HTR-8/SVneo (cell line): ENCODE results near the gene POC1A.
"Not testable (repeated sequence)": the region's sequence is repeated elsewhere in the genome, so short reads cannot be mapped to it uniquely, and the experiment has no call there.

ENCODE experiments used
- DNase-seq: peaks from one replicate; pipeline ENCODE4 v3.0.0; 2011; ENCODE audit warnings: low spot score, mixed read lengths; ENCODE audit not compliant: insufficient read length
- FAIRE-seq: peaks from 2 replicates; lab custom pipeline; 2011; peaks lifted over from hg19 to GRCh38; lab: Jason Lieb, UNC

POC1A gene

DNA sequence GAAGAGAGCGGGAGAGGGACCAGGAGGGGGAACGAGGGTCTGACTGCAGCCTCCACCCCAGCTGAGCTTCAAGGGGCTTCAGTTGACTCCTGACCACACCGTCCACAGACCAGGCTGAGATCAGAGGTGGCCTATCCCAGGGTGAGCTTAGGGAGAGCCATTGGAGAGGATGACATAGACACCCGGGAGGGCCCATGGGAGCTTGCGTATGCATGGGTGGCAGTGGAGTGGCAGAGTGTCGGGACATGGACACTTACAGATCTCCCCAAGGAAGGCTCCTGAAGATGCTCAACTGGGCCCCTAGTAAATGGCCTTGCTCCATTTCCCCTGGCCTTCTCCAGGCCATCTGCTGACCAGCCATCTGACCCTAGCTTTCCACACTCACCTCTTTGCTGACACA, 31.1 kb upstream of the POC1A start:
- FAIRE-seq (no peak), DNase-seq (no peak)

DNA sequence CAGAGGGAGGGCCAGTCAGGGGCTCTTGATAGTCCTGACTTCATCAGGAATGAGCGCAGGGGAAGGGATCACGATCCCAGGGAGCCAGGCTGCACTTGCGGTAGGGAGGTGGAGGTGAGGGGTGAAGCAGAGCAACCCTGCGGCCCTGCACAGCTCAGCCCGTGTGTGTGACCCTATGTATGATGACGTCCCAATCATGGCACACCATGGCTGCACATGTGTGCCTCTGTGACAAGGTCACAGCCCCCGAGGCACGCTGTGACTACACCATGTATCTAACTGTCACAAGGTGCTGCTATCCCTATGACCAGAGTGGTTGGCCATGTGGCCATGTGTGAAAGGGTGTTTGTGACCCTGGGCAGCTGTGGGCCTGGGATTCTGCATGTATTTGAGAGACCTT, 30.5 kb upstream of the POC1A start:
- peak; percentile 28 for FAIRE-seq
- no peak for DNase-seq

DNA sequence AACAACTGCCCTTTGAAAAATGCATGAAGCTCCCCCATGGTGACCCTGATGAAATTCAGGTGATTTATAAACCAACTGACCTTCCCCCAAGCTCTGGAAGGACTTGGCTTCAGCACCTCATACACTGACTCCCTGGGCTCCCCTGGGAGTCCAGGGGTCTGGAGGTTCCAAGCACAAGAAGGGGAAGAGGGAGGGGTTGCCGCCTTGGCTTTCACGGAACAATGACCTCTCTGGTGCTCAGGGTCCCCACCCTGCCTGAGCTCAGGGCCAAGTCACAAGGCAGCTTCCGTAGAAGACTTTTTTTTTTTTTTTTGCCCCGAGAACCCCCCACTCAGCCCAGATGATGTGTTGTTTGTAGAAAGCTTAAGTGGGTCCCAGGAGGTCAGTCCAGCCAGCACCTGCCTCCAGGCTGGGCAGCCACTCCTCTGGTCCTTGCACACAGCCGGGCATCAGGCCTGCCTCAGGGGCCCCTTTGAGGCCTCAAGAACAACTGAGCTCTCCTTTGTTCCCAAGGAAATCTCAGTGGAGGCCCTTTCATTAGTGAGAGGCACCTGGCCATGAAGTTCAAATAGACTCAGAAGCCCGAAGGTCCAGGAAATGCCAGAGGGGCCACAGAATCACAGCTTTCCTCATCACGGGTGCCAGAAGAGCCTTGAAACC, 29.7 kb upstream of the POC1A start:
- FAIRE-seq, result no peak
- DNase-seq, result no peak

DNA sequence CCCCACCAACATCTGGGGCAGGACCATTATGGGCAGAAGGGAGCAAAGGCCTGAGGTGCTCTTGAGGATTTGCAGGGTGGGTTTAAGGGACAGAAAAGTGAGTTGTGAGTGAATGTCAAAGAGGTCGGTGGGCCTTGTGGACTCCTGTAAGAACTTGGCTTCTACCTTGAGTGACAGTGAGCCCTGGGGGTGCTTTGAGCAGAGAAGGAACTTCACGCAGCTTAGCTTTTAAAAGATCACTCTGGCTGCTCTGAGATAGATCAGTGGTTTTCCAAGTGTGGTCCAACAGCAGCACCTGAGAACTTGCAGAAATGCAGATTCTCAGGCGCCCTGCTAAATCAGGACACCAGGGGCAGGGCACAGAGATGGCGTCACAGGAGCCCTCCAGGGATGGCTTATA, 28.5 kb upstream of the POC1A start:
- FAIRE-seq (no peak), DNase-seq (no peak)

DNA sequence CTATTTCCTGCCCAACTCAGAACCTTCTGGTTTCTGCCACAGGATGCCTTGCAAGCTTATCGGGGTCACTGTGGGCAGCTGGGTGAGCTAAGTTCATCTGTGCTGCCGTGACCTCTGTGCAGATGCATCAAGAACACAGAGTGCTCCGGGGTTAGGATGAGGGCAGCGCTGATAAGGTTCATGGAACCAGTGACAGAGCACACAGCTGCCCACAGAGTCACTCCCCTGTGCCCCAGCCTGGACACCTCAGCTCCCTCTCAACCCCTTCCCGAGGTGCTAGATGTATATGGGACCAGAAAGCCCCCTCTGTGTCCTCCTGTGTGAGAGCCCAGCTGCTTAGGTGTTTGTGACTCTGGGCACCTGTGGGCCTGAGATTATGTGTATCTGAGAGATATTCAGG, 28.0 kb upstream of the POC1A start:
- FAIRE-seq (no peak), DNase-seq (no peak)

DNA sequence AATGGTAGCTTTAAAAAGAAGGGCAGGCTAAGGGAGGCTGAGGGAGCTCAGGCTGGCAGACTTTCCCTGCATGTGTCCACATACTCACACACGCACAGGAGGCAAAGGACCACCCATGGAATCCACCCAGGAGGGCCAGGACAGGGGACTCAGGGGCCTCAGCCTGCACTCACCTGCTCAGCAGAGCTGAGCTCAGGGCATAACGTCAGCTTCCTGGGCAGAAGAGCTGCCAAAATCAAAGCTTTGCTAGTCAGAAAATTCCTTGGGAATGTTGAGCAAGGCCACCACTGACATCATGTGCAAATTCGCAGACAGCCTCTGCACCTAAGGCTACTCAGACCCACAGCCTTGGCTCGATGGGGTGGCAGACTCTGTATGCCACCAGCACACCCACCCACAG, 27.3 kb upstream of the POC1A start:
- DNase-seq (no peak), FAIRE-seq (no peak)

DNA sequence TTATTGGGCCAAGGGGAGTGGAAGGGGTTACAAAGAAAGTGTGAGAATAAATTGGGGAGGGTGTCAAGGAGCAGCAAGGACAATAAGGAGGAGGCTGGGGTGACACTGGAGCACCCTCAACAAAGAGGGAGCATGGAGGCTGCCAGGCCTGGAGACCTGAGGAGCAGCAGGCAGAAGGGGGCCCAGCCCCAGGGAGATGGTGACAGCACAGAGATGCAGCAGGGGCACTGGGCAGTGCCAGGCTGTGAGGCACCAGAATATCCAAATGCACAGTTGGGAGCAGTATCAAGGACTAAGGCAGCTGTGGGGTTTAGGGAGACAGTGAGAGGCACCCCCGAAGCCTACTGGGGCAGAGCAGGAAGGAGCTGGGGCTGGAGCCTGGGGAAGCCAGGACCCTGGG, 24.3 kb upstream of the POC1A start:
- FAIRE-seq (no peak), DNase-seq (no peak)

DNA sequence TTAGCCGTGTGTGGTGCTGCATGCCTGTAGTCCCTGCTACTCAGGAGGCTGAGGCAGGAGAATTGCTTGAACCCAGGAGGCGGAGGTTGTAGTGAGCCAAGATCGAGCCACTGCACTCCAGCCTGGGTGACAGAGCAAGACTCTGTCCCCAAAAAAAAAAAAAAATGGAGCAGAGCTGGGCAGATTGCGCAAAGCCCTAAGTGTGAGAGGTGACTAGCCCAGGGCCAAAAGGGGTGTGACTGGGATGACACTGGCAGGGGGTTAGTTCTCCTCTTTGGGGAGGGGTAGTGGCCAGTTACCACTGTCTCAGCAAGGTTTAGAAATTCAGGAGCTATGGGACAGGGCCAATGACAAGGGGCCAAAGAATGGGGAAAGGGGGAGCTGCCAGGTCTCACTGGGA, 23.9 kb upstream of the POC1A start:
- not testable (repeated sequence) for FAIRE-seq, DNase-seq

DNA sequence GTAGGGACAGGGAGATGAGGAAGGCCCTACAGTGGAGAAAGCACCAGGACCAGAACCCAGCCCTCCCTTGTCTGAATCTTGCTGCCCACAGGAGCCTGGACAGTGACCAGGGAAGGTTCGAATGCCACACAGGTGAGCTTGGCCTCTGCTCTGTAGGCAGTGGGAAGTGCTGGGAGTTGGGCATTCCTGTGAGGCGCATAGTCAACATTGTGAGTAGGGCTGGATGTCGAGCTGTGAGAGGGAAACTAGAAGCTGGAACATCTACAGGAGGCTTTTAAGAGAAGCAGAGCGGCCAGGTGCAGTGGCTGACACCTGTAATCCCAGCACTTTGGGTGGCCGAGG, 23.4 kb upstream of the POC1A start:
- DNase-seq (no peak), FAIRE-seq (no peak)

DNA sequence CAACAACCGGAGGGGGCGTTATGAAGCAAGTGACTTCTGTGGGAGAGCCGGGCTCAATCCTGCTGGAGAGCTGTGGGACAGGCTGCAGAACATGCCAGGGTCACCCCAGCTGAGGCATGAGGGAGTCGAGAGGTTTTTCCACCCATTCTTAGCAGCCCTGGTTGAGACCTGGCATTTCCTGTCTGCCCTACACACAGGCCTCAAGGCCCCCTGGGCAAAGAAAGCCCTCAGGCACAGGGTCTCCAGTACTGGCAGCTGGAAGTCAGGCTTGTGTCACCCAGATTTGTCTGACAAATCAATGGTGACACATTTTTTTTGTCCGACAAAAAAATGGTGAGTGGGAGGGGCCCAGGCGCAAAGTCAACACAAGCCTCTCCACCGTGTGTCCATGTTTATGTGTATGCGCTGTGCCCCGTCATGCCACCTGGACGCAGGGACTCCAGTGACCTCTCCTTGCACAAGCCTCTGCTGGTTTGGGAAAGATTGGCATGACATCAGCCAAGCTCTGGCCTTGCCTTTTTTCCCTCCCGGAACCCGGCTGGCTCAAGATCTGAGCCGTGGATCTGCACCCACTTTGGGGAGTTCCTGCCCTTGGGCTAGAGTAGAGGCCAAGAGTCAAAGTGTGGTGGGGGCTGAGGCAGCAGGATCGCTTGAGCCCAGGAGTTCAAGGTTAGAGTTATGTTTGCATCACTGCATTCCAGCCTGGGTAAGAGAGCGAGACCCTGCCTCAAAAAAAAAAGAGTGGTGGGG, 22.9 kb upstream of the POC1A start:
- no peak for FAIRE-seq

DNA sequence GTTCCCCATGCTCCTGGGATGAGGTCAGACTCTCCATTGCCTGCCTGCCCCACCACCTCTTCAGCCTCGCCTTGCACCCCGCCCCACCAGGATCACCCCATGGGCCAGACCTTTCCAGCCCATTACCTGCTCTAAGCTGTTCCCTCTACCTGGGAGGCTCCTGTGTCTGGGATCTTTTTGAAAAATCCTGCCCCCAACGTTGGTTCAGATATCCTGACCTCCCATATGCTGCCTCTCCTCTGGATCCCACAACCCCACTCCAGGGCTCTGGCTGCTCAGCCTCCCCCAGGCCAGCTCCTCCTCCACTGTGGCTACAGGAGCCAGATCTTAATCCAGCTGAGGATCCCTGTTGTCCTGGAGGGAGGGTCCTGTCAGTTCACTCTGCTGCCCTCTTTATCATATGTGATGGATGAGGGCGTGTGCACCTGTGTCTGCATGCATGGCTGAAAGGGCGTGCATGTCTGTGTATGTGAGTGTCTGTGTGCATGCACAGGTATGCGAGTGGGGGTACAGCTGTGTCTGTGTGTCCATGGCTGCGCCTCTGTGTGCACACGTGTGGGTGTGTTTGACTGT, 22.0 kb upstream of the POC1A start:
- no peak for DNase-seq
- peak; percentile 57 for FAIRE-seq

More for the DNA sequence above, 22.9 kb upstream of the POC1A start:
- no peak for DNase-seq

DNA sequence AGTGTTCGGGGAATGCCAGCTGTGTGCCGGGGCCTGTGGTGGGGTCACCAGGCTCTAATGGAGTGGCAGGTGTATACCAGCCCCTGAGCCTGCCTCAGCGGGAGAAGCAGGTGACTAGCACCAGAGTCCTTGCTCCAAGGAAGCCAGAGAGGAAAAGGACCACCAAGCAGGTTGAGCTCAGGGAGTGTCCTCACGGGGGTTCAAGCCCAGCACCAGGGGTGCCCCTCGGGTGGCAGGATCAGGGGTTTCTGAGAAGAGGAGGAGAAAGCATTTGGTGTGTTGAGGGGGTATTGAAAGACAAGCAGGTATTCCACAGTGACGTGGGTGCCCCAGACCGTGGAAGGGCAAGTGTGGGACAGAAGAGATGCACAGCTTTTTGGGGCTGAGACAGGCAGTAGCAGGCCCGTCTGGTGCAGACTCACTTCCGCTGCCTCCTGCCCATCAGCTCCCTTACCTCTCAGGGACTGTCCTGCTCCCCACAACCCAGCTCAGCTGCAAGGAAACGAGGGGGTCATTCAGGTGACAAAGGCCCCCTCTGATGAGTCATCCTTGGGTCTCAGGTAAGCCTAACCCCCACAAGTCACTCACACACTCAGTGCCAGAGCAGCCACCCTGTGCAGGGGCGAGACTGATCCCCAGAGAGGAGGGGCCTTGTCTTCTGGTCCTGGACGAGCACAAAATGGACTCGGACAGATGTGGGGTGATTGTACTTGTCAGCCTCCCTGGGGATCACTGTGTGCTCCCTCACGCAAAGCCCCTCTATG, 21.4 kb upstream of the POC1A start:
- DNase-seq, result no peak
- FAIRE-seq, result no peak

DNA sequence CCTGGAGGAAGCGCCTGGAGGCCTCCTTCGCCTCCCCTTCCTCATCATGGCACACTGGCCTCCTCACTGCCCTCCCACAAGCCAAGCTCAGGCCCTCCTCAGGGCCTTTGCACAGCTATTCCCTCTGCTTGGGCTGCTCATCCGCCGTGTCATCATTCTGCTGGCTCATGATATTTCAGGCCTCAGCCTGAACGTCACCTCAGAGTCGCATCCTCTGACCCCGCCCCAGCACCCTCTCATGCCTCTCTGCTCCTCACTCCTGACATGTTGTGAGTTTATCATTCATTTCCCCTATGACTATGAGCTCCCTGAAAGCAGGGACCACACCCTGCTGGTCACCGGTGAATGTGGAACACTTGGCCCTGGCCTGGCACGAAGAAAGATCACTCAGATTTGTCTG, 20.7 kb upstream of the POC1A start:
- no peak for FAIRE-seq
- no peak for DNase-seq

DNA sequence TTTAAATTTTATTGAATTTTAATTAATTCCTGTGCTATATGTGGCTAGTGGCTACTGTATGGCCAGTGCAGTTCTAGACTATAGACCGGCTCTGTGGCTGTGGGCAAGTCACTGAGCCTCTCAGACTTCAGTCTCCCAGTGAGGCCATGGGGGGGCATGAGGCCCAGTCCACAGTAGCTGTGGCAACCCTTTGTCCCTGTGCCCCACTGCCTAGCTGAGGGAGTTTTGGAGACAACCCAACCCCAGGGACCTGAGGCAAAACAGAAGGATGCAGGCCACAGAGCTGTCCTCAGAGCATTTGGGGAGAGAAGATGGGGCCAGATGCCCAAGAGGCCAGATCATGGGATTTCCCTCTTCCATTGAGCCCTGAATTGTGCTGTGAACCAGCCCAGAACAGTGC, 18.9 kb upstream of the POC1A start:
- FAIRE-seq (no peak), DNase-seq (no peak)

DNA sequence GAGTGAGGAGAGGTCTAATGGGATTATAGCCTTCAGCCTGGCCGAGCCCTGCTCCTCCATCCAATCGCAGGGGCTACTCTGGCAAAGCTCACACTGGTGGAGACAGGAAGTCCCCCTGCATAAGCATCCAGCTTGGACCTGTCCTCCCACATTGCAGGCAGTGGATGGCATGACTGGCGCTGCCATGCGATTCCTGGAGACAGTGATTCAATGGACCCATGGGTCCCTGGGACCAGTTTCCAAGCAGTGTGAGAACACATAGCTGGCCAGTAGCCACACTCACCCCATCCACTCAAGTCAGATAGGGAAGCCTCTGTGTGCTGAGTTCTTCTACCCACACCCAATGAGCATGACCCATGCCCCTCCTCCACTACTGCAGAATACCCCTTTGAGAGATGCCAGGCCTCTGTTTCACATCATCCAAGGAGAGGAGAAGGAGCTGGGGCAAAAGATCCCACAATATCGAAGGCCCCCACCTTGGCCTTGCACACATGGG, 18.1 kb upstream of the POC1A start:
- FAIRE-seq (peak; percentile 49), DNase-seq (no peak)

DNA sequence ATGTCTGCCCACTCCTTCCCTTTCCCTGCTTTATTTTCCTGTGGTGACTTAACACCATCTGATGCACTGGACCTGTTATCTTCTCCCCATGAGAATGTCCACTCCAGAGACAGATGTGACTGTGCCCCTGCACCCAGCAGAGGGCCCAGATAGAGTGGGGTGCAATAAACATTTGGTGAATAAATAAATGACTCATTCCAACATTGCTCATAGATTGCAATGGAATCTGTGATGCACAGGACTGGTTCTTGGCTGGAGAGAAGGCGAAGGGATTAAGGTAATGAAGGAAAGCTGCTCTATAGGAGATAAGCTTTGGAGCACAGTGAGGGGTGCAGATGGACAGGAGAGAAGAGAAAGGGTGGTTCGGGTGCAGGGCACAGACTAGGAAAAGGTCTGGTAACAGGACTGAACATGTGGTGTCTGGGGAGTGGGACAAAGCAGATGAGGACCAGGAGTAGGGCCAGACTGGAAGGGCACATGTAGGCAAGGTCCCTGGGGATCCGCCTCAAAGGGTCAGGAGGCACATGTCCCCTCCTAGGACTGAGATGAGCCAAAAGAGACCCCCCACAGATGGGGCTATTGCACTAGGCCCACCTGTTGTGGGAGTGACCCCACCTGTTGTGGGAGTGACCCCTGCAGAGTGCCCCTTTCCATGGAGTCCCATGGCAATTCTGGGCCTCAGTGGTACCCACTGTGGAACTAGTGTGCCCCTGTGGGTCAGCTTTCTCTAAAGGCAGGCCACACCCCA, 17.5 kb upstream of the POC1A start:
- DNase-seq, result peak; percentile 39
- FAIRE-seq, result peak; percentile 78

DNA sequence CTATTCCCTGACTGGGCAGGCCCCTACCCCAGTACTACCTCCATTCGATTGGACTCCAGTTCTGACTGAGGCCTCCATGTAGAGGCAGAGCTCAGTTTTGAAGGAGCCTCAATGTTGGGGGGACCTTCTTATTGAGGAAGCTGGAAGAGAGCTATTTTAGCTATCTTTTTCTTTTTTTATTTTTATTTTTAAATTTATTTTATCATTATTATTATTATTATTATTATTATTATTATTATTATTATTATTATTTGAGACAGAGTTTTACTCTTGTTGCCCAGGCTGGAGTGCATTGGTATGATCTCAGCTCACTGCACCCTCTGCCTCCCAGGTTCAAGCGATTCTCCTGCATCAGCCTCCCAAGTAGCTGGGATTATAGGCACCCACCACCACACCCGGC, 16.0 kb upstream of the POC1A start:
- DNase-seq, FAIRE-seq: not testable (repeated sequence)

DNA sequence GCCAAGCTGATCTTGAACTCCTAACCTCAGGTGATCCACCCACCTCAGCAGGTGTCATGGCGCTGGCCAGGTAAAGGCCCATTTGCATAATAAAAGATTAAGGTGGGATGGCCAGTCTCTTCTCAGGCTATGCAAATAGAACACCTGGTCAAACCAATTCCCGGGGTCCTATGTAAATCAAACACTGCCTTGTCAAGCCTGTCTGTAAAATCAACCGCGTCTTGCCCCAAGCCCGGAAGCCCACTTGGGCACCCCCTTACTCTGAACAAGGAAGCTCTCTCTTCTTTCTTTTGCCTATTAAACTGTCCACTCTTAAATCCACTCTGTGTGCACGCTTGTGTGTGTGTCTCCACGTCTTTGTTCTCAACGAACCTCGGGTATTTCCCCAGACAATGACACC, 13.0 kb upstream of the POC1A start:
- FAIRE-seq, result peak; percentile 71

DNA sequence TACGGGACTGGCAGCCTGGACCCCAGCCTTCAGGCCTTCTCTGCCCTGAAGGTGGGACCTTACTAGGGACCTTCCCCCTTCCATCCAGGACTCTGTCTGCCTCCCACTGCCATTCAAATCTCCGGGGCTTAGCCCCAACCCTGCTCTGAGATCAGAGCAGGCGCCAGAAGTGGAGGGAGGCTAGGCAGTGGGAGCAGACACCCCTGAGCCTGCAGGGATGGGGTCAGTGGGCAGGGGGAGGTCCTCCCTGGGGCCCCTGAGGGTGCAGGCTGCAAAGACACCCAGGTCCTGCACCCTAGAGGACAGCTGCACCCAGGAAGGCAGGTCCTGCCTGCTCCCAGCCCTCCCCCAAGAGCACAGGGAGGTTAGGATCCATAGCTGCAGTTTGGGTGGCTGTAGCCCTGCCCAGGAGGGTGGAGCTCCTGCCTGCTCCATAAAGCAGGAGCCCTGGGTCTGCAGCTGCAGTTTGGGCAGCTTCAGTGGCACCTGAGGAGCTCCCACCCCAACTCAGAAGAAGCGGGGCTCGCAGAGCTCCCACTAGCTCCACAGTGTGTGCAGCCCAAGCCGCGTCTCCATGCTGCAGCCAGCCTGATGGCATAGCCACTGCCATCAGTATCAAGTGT, 8.1 kb upstream of the POC1A start:
- no peak for DNase-seq
- no peak for FAIRE-seq

More for the DNA sequence above, 13.0 kb upstream of the POC1A start:
- no peak for DNase-seq

DNA sequence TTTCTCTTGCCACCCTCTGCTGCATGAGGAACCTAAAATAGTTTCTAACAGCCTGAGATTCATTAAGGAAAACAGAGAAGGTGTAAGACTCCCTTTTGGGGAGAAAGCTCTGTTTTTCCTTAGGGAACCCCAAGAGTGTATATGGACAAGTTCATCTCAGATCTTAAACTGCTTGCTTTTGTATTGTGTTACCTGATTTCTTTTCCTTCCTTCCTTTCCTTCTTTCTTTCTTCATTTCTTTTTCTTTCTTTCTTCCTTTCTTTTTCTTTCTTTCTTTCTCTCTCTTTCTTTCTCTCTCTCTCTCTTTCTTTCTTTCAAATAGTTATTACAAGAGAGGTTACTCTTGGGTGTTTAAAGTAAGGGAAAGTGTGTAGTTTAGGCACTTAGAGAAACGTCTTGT, 5.3 kb upstream of the POC1A start:
- FAIRE-seq (no peak), DNase-seq (no peak)
